ENCODE measurements around the gene PLD6.

Gene PLD6

GRCh38 chr17:17182598-17183136, 23.5 kb downstream of the PLD6 start:
- WGBS (ENCODE audit: insufficient coverage), result 94% methylated on average over 6 of the region's 6 CpGs
- no peak for DNase-seq
- H3K4me3 ChIP-seq (ENCODE audit: control insufficient read depth in 1 of 7, extremely low read depth in 1 of 7, insufficient read depth in 4 of 7, low read depth in 2 of 7, low read length in 6 of 7), result no peak overlapping the region
- ChIA-PET POLR2A (no interaction called here), CTCF (no interaction called here)
- peaks cover 8 to 83% (median 67%) of the 10 kb centered on the region in 4 experiments for H3K36me3 ChIP-seq (ENCODE audit: control insufficient read depth in 4 of 4, insufficient read depth in 4 of 4, low read length in 3 of 4)
- H3K9me3 ChIP-seq (ENCODE audit: control extremely low read depth in 1 of 5, control insufficient read depth in 4 of 5, insufficient read depth in 2 of 5, low read depth in 1 of 5, low read length in 4 of 5), result no peaks in the 10 kb centered on the region
- H3K4me1 ChIP-seq (ENCODE audit: control extremely low read depth in 1 of 4, control insufficient read depth in 4 of 4, insufficient read depth in 4 of 4, low read length in 3 of 4), result no peaks in the 10 kb centered on the region
- no peaks in the 10 kb centered on the region for H3K27me3 ChIP-seq (replicated peaks in 2 of 5; ENCODE audit: control insufficient read depth in 4 of 5, insufficient read depth in 5 of 5, low read length in 4 of 5)
- no peak overlapping the region for H3K27ac ChIP-seq (ENCODE audit: insufficient read depth in 1 of 2, low read depth in 1 of 2, low read length in 2 of 2, poor library complexity in 1 of 2, severe bottlenecking in 2 of 2)

- Histone ChIP-seq H3K4me1 (ENCODE audit: control extremely low read depth in 1 of 4, control insufficient read depth in 4 of 4, insufficient read depth in 4 of 4, low read length in 3 of 4) (no peaks in the 10 kb centered on the region), H3K27me3 (replicated peaks in 2 of 5; ENCODE audit: control insufficient read depth in 4 of 5, insufficient read depth in 5 of 5, low read length in 4 of 5) (no peaks in the 10 kb centered on the region), H3K9me3 (ENCODE audit: control extremely low read depth in 1 of 5, control insufficient read depth in 4 of 5, insufficient read depth in 2 of 5, low read depth in 1 of 5, low read length in 4 of 5) (no peaks in the 10 kb centered on the region), H3K4me3 (ENCODE audit: control insufficient read depth in 1 of 7, extremely low read depth in 1 of 7, insufficient read depth in 4 of 7, low read depth in 2 of 7, low read length in 6 of 7) (no peak overlapping the region), H3K27ac (ENCODE audit: insufficient read depth in 1 of 2, low read depth in 1 of 2, low read length in 2 of 2, poor library complexity in 1 of 2, severe bottlenecking in 2 of 2) (no peak overlapping the region), H3K36me3 (ENCODE audit: control insufficient read depth in 4 of 4, insufficient read depth in 4 of 4, low read length in 3 of 4) (peaks cover 10 to 84% (median 67%) of the 10 kb centered on the region in 4 experiments)
- POLR2A ChIA-PET, result no interaction called here
- WGBS (ENCODE audit: insufficient coverage), result 97% methylated on average over 13 of the region's 15 CpGs
- DNase-seq, result no peak
- CTCF ChIA-PET, result no interaction called here
Measured at GRCh38 chr17:17181666-17182597, 24.2 kb downstream of the PLD6 start.

- no peak for DNase-seq
- POLR2A ChIA-PET, result no interaction called here
- H3K27me3 ChIP-seq (replicated peaks in 2 of 5; ENCODE audit: control insufficient read depth in 4 of 5, insufficient read depth in 5 of 5, low read length in 4 of 5), result no peaks in the 10 kb centered on the region
- H3K36me3 ChIP-seq (ENCODE audit: control insufficient read depth in 4 of 4, insufficient read depth in 4 of 4, low read length in 3 of 4), result peaks cover 13 to 85% (median 73%) of the 10 kb centered on the region in 4 experiments
- H3K4me3 ChIP-seq (ENCODE audit: control insufficient read depth in 1 of 7, extremely low read depth in 1 of 7, insufficient read depth in 4 of 7, low read depth in 2 of 7, low read length in 6 of 7), result no peak overlapping the region
- no peaks in the 10 kb centered on the region for H3K9me3 ChIP-seq (ENCODE audit: control extremely low read depth in 1 of 5, control insufficient read depth in 4 of 5, insufficient read depth in 2 of 5, low read depth in 1 of 5, low read length in 4 of 5)
- CTCF ChIA-PET, result no interaction called here
- 98% methylated on average over 6 of the region's 13 CpGs for WGBS (ENCODE audit: insufficient coverage)
- H3K4me1 ChIP-seq (ENCODE audit: control extremely low read depth in 1 of 4, control insufficient read depth in 4 of 4, insufficient read depth in 4 of 4, low read length in 3 of 4), result no peaks in the 10 kb centered on the region
- no peak overlapping the region for H3K27ac ChIP-seq (ENCODE audit: insufficient read depth in 1 of 2, low read depth in 1 of 2, low read length in 2 of 2, poor library complexity in 1 of 2, severe bottlenecking in 2 of 2)
Measured at GRCh38 chr17:17180741-17181525, 25.2 kb downstream of the PLD6 start.

GRCh38 chr17:17180141-17180603, 26.0 kb downstream of the PLD6 start:
- no peaks in the 10 kb centered on the region for H3K27me3 ChIP-seq (replicated peaks in 2 of 5; ENCODE audit: control insufficient read depth in 4 of 5, insufficient read depth in 5 of 5, low read length in 4 of 5)
- no peak overlapping the region for H3K4me3 ChIP-seq (ENCODE audit: control insufficient read depth in 1 of 7, extremely low read depth in 1 of 7, insufficient read depth in 4 of 7, low read depth in 2 of 7, low read length in 6 of 7)
- H3K36me3 ChIP-seq (ENCODE audit: control insufficient read depth in 4 of 4, insufficient read depth in 4 of 4, low read length in 3 of 4), result peaks cover 13 to 90% (median 77%) of the 10 kb centered on the region in 4 experiments
- no peaks in the 10 kb centered on the region for H3K4me1 ChIP-seq (ENCODE audit: control extremely low read depth in 1 of 4, control insufficient read depth in 4 of 4, insufficient read depth in 4 of 4, low read length in 3 of 4)
- POLR2A ChIA-PET, result no interaction called here
- CTCF ChIA-PET, result no interaction called here
- no peak overlapping the region for H3K27ac ChIP-seq (ENCODE audit: insufficient read depth in 1 of 2, low read depth in 1 of 2, low read length in 2 of 2, poor library complexity in 1 of 2, severe bottlenecking in 2 of 2)
- 95% methylated on average over 6 of the region's 9 CpGs for WGBS (ENCODE audit: insufficient coverage)
- H3K9me3 ChIP-seq (ENCODE audit: control extremely low read depth in 1 of 5, control insufficient read depth in 4 of 5, insufficient read depth in 2 of 5, low read depth in 1 of 5, low read length in 4 of 5), result no peaks in the 10 kb centered on the region
- DNase-seq, result no peak

GRCh38 chr17:17179371-17179827, 26.7 kb downstream of the PLD6 start:
- no peak for DNase-seq
- Histone ChIP-seq H3K27me3 (replicated peaks in 2 of 5; ENCODE audit: control insufficient read depth in 4 of 5, insufficient read depth in 5 of 5, low read length in 4 of 5) (no peaks in the 10 kb centered on the region), H3K27ac (ENCODE audit: insufficient read depth in 1 of 2, low read depth in 1 of 2, low read length in 2 of 2, poor library complexity in 1 of 2, severe bottlenecking in 2 of 2) (no peak overlapping the region), H3K4me3 (ENCODE audit: control insufficient read depth in 1 of 7, extremely low read depth in 1 of 7, insufficient read depth in 4 of 7, low read depth in 2 of 7, low read length in 6 of 7) (no peak overlapping the region), H3K36me3 (ENCODE audit: control insufficient read depth in 4 of 4, insufficient read depth in 4 of 4, low read length in 3 of 4) (peaks cover 13 to 94% (median 76%) of the 10 kb centered on the region in 4 experiments), H3K9me3 (ENCODE audit: control extremely low read depth in 1 of 5, control insufficient read depth in 4 of 5, insufficient read depth in 2 of 5, low read depth in 1 of 5, low read length in 4 of 5) (no peaks in the 10 kb centered on the region), H3K4me1 (ENCODE audit: control extremely low read depth in 1 of 4, control insufficient read depth in 4 of 4, insufficient read depth in 4 of 4, low read length in 3 of 4) (no peaks in the 10 kb centered on the region)
- CTCF ChIA-PET, result no interaction called here
- POLR2A ChIA-PET, result no interaction called here
- no CpG with 5 or more reads among the region's 2 CpGs for WGBS (ENCODE audit: insufficient coverage)

- H3K9me3 ChIP-seq (ENCODE audit: control extremely low read depth in 1 of 5, control insufficient read depth in 4 of 5, insufficient read depth in 2 of 5, low read depth in 1 of 5, low read length in 4 of 5), result no peaks in the 10 kb centered on the region
- 98% methylated on average over 6 of the region's 12 CpGs for WGBS (ENCODE audit: insufficient coverage)
- peaks cover 13 to 96% (median 79%) of the 10 kb centered on the region in 4 experiments for H3K36me3 ChIP-seq (ENCODE audit: control insufficient read depth in 4 of 4, insufficient read depth in 4 of 4, low read length in 3 of 4)
- no peak overlapping the region for H3K27ac ChIP-seq (ENCODE audit: insufficient read depth in 1 of 2, low read depth in 1 of 2, low read length in 2 of 2, poor library complexity in 1 of 2, severe bottlenecking in 2 of 2)
- no peaks in the 10 kb centered on the region for H3K4me1 ChIP-seq (ENCODE audit: control extremely low read depth in 1 of 4, control insufficient read depth in 4 of 4, insufficient read depth in 4 of 4, low read length in 3 of 4)
- H3K27me3 ChIP-seq (replicated peaks in 2 of 5; ENCODE audit: control insufficient read depth in 4 of 5, insufficient read depth in 5 of 5, low read length in 4 of 5), result no peaks in the 10 kb centered on the region
- CTCF ChIA-PET, result interaction anchor here (1.1 kb wide), 1 partner anchor 12 kb away, joined by 3 read pairs; no protein-coding TSS in a partner anchor
- no peak overlapping the region for H3K4me3 ChIP-seq (ENCODE audit: control insufficient read depth in 1 of 7, extremely low read depth in 1 of 7, insufficient read depth in 4 of 7, low read depth in 2 of 7, low read length in 6 of 7)
- no peak for DNase-seq
- POLR2A ChIA-PET, result interaction anchor here (0.7 kb wide), 1 partner anchor 157 kb away, joined by 6 read pairs; no protein-coding TSS in a partner anchor
Measured at GRCh38 chr17:17177176-17177575, 29.0 kb downstream of the PLD6 start.

Measured in common myeloid progenitor, CD34-positive (primary cell).